WTC11 (cell line): ENCODE data around the gene MTUS2. TPM values are rescaled to one million over a fixed set of nuclear protein-coding genes. Genes with fewer than 3 reads are reported as not detected.

ENCODE experiments used
- ATAC-seq: fragments of 200-7000 bp; cut with Tn5 transposase; 2 replicates; pipeline ENCODE4 v1.10.0; 2021; ENCODE audit warnings: mild to moderate bottlenecking, moderate library complexity
- CTCF ChIA-PET: fragments of 300-600 bp; sonication (Branson Sonifier 250); formaldehyde crosslinking; loops from one replicate; lab custom pipeline; 2021; ENCODE audit warnings: antibody characterized with exemption; lab: Charles Lee
- POLR2A ChIA-PET: fragments of 350-600 bp; sonication (Branson Sonifier 250); formaldehyde crosslinking; loops from one replicate; lab custom pipeline; 2021; ENCODE audit warnings: antibody characterized with exemption; lab: Charles Lee
- DNase-seq: peaks from one replicate; pipeline ENCODE4 v3.0.0; 2021; ENCODE audit warnings: low spot score
- H3K27ac Mint-ChIP-seq: 2 replicates; pipeline ENCODE4 v1.8.0; 2021; ENCODE audit warnings: mixed read lengths
- H3K27me3 Mint-ChIP-seq: 2 replicates; pipeline ENCODE4 v1.8.0; 2021; ENCODE audit warnings: low read depth, mild to moderate bottlenecking, moderate library complexity, mixed read lengths
- H3K36me3 Mint-ChIP-seq: 2 replicates; pipeline ENCODE4 v1.8.0; 2021; ENCODE audit warnings: mixed read lengths
- H3K4me1 Mint-ChIP-seq: 2 replicates; pipeline ENCODE4 v1.8.0; 2022; ENCODE audit warnings: mixed read lengths
- H3K4me3 Mint-ChIP-seq: 2 replicates; pipeline ENCODE4 v1.8.0; 2021; ENCODE audit warnings: mild to moderate bottlenecking, moderate library complexity, mixed read lengths
- H3K9me3 Mint-ChIP-seq: 2 replicates; pipeline ENCODE4 v1.8.0; 2021; ENCODE audit warnings: mixed read lengths
- CREB1 ChIP-seq: sonication (generic); formaldehyde crosslinking; IDR thresholded peaks from 2 replicates; pipeline ENCODE4 v1.8.0; 2023; ENCODE audit warnings: mild to moderate bottlenecking, missing genetic modification reagents
- E2F5 ChIP-seq: sonication (generic); formaldehyde crosslinking; IDR thresholded peaks from 2 replicates; pipeline ENCODE4 v1.8.1; 2022; ENCODE audit warnings: mild to moderate bottlenecking, moderate library complexity, missing genetic modification reagents
- FOXP1 ChIP-seq: sonication (generic); formaldehyde crosslinking; IDR thresholded peaks from 2 replicates; pipeline ENCODE4 v1.8.0; 2022; ENCODE audit warnings: missing genetic modification reagents, mild to moderate bottlenecking, moderate library complexity, borderline replicate concordance
- GABPB1 ChIP-seq: sonication (generic); formaldehyde crosslinking; IDR thresholded peaks from 2 replicates; pipeline ENCODE4 v1.8.1; 2023; ENCODE audit warnings: mild to moderate bottlenecking, missing genetic modification reagents
- HMGA2 ChIP-seq: fragments of 250-450 bp; sonication (Bioruptor Pico); IDR thresholded peaks from 2 replicates; pipeline ENCODE4 v1.4.0; 2021; ENCODE audit warnings: mild to moderate bottlenecking, moderate library complexity
- HMGXB4 ChIP-seq: sonication (generic); formaldehyde crosslinking; IDR thresholded peaks from 2 replicates; pipeline ENCODE4 v1.8.1; 2023; ENCODE audit warnings: mild to moderate bottlenecking, moderate library complexity, missing genetic modification reagents
- JAZF1 ChIP-seq: fragments of 250-450 bp; sonication (Bioruptor Pico); IDR thresholded peaks from 2 replicates; pipeline ENCODE4 v1.9.0; 2021; ENCODE audit warnings: moderate library complexity, mild to moderate bottlenecking, inconsistent platforms
- JUN ChIP-seq: sonication (generic); formaldehyde crosslinking; IDR thresholded peaks from 2 replicates; pipeline ENCODE4 v1.8.0; 2023; ENCODE audit warnings: mild to moderate bottlenecking, missing genetic modification reagents
- KAT7 ChIP-seq: sonication (generic); formaldehyde crosslinking; IDR thresholded peaks from 2 replicates; pipeline ENCODE4 v1.8.1; 2023; ENCODE audit warnings: missing genetic modification reagents, mild to moderate bottlenecking, borderline replicate concordance
- MXD4 ChIP-seq: fragments of 250-450 bp; sonication (Bioruptor Pico); IDR thresholded peaks from 2 replicates; pipeline ENCODE4 v1.8.0; 2021; ENCODE audit warnings: mild to moderate bottlenecking, moderate library complexity, borderline replicate concordance
- PRRX2 ChIP-seq: fragments of 250-450 bp; sonication (Bioruptor Pico); IDR thresholded peaks from 2 replicates; pipeline ENCODE4 v1.8.0; 2021; ENCODE audit warnings: mild to moderate bottlenecking
- RORB ChIP-seq: fragments of 250-450 bp; sonication (Bioruptor Pico); IDR thresholded peaks from 2 replicates; pipeline ENCODE4 v1.9.0; 2021; ENCODE audit warnings: mild to moderate bottlenecking
- TP53 ChIP-seq: sonication (generic); formaldehyde crosslinking; IDR thresholded peaks from 2 replicates; pipeline ENCODE4 v1.8.1; 2023; ENCODE audit warnings: mild to moderate bottlenecking, missing genetic modification reagents
- ZBTB21 ChIP-seq: sonication (generic); formaldehyde crosslinking; IDR thresholded peaks from 2 replicates; pipeline ENCODE4 v1.8.1; 2023; ENCODE audit warnings: mild to moderate bottlenecking, missing genetic modification reagents, borderline replicate concordance
- ZNF281 ChIP-seq: sonication (generic); formaldehyde crosslinking; IDR thresholded peaks from 2 replicates; pipeline ENCODE4 v1.8.0; 2023; ENCODE audit warnings: mild to moderate bottlenecking, missing genetic modification reagents
- ZNF512 ChIP-seq: sonication (generic); formaldehyde crosslinking; IDR thresholded peaks from 2 replicates; pipeline ENCODE4 v1.8.1; 2022; ENCODE audit warnings: missing genetic modification reagents, borderline replicate concordance
- total RNA-seq: library from RNA; stranded (reverse); gene quantifications from 3 replicates; pipeline ENCODE4 v1.2.3, GENCODE V29; 2021
- TF ChIP-seq, protein P1 (sequence below): fragments of 200-600 bp; IDR thresholded peaks from 2 replicates; pipeline ENCODE4 v1.8.0; 2022; ENCODE audit warnings: antibody characterized with exemption
- TF ChIP-seq, protein P2 (sequence below): fragments of 250-450 bp; sonication (Bioruptor Pico); IDR thresholded peaks from 2 replicates; pipeline ENCODE4 v1.9.0; 2021; ENCODE audit warnings: mild to moderate bottlenecking

Gene MTUS2
- total RNA-seq, 1 experiment from 2014 or later: 0.22 TPM

DNA sequence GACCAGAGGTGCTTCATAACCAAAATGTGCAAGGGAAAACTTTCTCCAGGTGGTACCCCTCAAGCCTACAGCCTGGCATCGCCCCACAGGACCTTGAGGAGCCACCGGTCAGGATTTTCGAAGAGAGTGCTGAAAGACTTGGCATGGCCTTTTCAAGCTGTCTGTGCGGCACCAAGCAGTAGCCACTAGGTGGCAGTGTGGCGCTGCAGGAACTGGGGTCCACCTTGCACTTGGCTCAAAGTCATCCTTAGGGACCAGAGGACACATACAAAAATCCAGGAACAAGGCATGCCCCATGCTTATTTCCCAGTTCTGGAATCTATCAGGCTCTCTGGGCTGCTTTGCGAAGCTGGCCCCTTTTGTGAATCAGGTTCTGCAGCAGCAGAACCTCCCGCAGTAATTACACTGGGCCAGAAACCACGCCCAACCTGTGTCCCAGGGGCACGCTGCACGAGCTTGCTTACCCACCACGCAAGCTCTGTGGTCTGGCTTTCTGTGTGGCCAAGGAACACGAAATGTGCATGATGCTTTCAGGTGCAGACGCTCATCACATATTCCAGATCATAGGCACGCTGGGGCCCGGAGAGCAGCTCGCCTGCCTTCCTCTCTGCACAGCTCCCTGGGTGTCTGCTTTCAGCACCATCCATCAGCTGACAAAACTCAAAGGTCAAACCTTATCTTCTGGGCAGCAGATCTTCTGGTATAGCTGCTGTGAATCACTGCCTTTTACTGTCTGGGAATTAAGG is 688.2 kb downstream of the MTUS2 start:
- no peak overlapping the region for H3K4me3 Mint-ChIP-seq
- ChIA-PET POLR2A (interaction anchor here (1.5 kb wide), 1 partner anchor 11 kb away, joined by 3 read pairs; no protein-coding TSS in a partner anchor), CTCF (interaction anchor here (0.6 to 3.0 kb wide), 47 partner anchors 9 to 624 kb away, joined by 3 to 66 read pairs (median 5); no protein-coding TSS in a partner anchor)
- DNase-seq (peak; percentile 90), ATAC-seq (peak; percentile 80)
- H3K4me1 Mint-ChIP-seq: peaks cover 8% of the 10 kb centered on the region; the same call in 1 of the 2 replicates
- H3K36me3 Mint-ChIP-seq: peaks cover 10% of the 10 kb centered on the region
- TF ChIP-seq, protein P1, sequence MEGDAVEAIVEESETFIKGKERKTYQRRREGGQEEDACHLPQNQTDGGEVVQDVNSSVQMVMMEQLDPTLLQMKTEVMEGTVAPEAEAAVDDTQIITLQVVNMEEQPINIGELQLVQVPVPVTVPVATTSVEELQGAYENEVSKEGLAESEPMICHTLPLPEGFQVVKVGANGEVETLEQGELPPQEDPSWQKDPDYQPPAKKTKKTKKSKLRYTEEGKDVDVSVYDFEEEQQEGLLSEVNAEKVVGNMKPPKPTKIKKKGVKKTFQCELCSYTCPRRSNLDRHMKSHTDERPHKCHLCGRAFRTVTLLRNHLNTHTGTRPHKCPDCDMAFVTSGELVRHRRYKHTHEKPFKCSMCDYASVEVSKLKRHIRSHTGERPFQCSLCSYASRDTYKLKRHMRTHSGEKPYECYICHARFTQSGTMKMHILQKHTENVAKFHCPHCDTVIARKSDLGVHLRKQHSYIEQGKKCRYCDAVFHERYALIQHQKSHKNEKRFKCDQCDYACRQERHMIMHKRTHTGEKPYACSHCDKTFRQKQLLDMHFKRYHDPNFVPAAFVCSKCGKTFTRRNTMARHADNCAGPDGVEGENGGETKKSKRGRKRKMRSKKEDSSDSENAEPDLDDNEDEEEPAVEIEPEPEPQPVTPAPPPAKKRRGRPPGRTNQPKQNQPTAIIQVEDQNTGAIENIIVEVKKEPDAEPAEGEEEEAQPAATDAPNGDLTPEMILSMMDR: peak; percentile 88
- TF ChIP-seq HMGXB4 (CRISPR knock-in tag): 0 out of 2 replicates have a peak, but pooled peaks have one; percentile 41
- TF ChIP-seq, protein P2, sequence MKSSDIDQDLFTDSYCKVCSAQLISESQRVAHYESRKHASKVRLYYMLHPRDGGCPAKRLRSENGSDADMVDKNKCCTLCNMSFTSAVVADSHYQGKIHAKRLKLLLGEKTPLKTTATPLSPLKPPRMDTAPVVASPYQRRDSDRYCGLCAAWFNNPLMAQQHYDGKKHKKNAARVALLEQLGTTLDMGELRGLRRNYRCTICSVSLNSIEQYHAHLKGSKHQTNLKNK (CRISPR knock-in tag): 0 out of 2 replicates have a peak, but pooled peaks have one; percentile 5
- TF ChIP-seq TP53 (CRISPR knock-in tag): peak; percentile 22; the same call in 1 of the 2 replicates
- peak; percentile 46; the same call in 1 of the 2 replicates for TF ChIP-seq FOXP1
- no peak for TF ChIP-seq ZNF512 (CRISPR knock-in tag)
- no peaks in the 10 kb centered on the region for H3K27me3 Mint-ChIP-seq
- no peak overlapping the region for H3K27ac Mint-ChIP-seq
- H3K9me3 Mint-ChIP-seq: no peaks in the 10 kb centered on the region

DNA sequence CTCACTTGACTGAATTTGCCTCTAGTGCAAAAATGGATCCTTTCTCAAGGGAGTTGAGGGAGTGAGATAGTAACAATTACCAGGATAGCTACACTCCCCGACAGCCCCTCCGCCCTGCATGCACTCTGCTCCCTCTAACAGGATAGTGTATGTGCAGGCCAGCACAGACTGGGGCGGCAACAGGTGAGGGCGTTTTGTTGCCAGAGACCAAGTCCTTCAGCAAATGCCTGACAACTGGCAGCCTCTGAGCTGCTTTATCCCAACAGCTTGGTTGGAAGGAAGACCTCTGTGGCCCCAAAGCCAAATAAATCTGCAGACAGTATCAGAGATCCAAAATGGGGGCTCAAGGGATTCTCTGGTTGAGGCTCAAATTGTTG is 688.7 kb downstream of the MTUS2 start:
- ATAC-seq (peak; percentile 5; the same call in 1 of the 2 replicates), DNase-seq (no peak)
- Mint-ChIP-seq H3K27ac (peak overlapping the region; percentile 22; the same call in 1 of the 2 replicates), H3K36me3 (peaks cover 16% of the 10 kb centered on the region), H3K4me1 (peaks cover 4% of the 10 kb centered on the region; the same call in 1 of the 2 replicates), H3K27me3 (no peaks in the 10 kb centered on the region), H3K4me3 (no peak overlapping the region), H3K9me3 (no peaks in the 10 kb centered on the region)
- ChIA-PET POLR2A (interaction anchor here (1.5 kb wide), 1 partner anchor 11 kb away, joined by 3 read pairs; no protein-coding TSS in a partner anchor), CTCF (interaction anchor here (0.6 to 3.0 kb wide), 39 partner anchors 9 to 624 kb away, joined by 3 to 66 read pairs (median 6); no protein-coding TSS in a partner anchor)
- TF ChIP-seq PRRX2 (CRISPR knock-in tag) (no peak), ZBTB21 (CRISPR knock-in tag) (no peak), TP53 (CRISPR knock-in tag) (no peak), KAT7 (CRISPR knock-in tag) (no peak), JAZF1 (CRISPR knock-in tag) (no peak), E2F5 (CRISPR knock-in tag) (no peak), JUN (CRISPR knock-in tag) (no peak), ZNF281 (CRISPR knock-in tag) (no peak), RORB (CRISPR knock-in tag) (no peak), MXD4 (CRISPR knock-in tag) (no peak), GABPB1 (no peak), CREB1 (CRISPR knock-in tag) (no peak), HMGA2 (CRISPR knock-in tag) (no peak)
